Stimulated activated CD8-positive, alpha-beta memory T cell treated with anti-CD3 and anti-CD28 coated beads, Interleukin-4, amount 100 ng/mL, for 48 hours (primary cell): ENCODE measurements around the gene EXOC3L4.
A peak's percentile ranks its signal among the peaks of the same experiment; 100 is the strongest.

Experiments
- DNase-seq: peaks from one replicate; pipeline ENCODE4 v3.0.0-alpha.2; 2020

EXOC3L4 gene

GRCh38 chr14:103093856-103094405, 594 bp upstream of the EXOC3L4 start:
- DNase-seq = no peak

GRCh38 chr14:103095210-103095778, 769 bp downstream of the EXOC3L4 start:
- no peak for DNase-seq

GRCh38 chr14:103096387-103096786, 1.9 kb downstream of the EXOC3L4 start:
- DNase-seq = no peak

- no peak for DNase-seq
Measured at GRCh38 chr14:103097244-103097993, 2.9 kb downstream of the EXOC3L4 start.

- DNase-seq = no peak
Measured at GRCh38 chr14:103097994-103098957, 3.8 kb downstream of the EXOC3L4 start.

- no peak for DNase-seq
Measured at GRCh38 chr14:103099081-103099732, 4.7 kb downstream of the EXOC3L4 start.

GRCh38 chr14:103099733-103100280, 5.3 kb downstream of the EXOC3L4 start:
- no peak for DNase-seq

GRCh38 chr14:103100281-103101121, 6.0 kb downstream of the EXOC3L4 start:
- no peak for DNase-seq

GRCh38 chr14:103101257-103101962, 6.9 kb downstream of the EXOC3L4 start:
- no peak for DNase-seq

GRCh38 chr14:103101963-103102688, 7.6 kb downstream of the EXOC3L4 start:
- no peak for DNase-seq

- no peak for DNase-seq
Measured at GRCh38 chr14:103102689-103103260, 8.2 kb downstream of the EXOC3L4 start.

- peak; percentile 37 for DNase-seq
Measured at GRCh38 chr14:103103461-103104388, 9.2 kb downstream of the EXOC3L4 start.

- DNase-seq = no peak
Measured at GRCh38 chr14:103104389-103104653, 9.8 kb downstream of the EXOC3L4 start.

GRCh38 chr14:103104654-103105452, 10.3 kb downstream of the EXOC3L4 start:
- DNase-seq = peak; percentile 85

- DNase-seq = no peak
Measured at GRCh38 chr14:103105580-103106150, 11.1 kb downstream of the EXOC3L4 start.

- DNase-seq = no peak
Measured at GRCh38 chr14:103107455-103107854, 12.9 kb downstream of the EXOC3L4 start.

- no peak for DNase-seq
Measured at GRCh38 chr14:103107941-103108748, 13.6 kb downstream of the EXOC3L4 start.
